D721Med (cell line): Measurements from ENCODE around the gene DEAF1.

Source experiments
- DNase-seq: peaks from one replicate; pipeline ENCODE4 v3.0.0; 2011; ENCODE audit warnings: low spot score; ENCODE audit not compliant: insufficient read length
- FAIRE-seq: peaks from 2 replicates; lab custom pipeline; 2011; peaks lifted over from hg19 to GRCh38; lab: Jason Lieb, UNC
- CTCF ChIP-seq: IDR thresholded peaks from 2 replicates; pipeline ENCODE4 v1.5.1; 2012; ENCODE audit warnings: mild to moderate bottlenecking, control low read depth; ENCODE audit not compliant: insufficient read depth; ENCODE audit errors: missing control alignments

The DEAF1 gene

GRCh38 chr11:619628-620050, 75.4 kb downstream of the DEAF1 start:
- FAIRE-seq (no peak), DNase-seq (no peak)
- TF ChIP-seq CTCF: no peak

GRCh38 chr11:618856-619627, 76.0 kb downstream of the DEAF1 start:
- FAIRE-seq (no peak), DNase-seq (no peak)
- TF ChIP-seq CTCF: no peak

DNA sequence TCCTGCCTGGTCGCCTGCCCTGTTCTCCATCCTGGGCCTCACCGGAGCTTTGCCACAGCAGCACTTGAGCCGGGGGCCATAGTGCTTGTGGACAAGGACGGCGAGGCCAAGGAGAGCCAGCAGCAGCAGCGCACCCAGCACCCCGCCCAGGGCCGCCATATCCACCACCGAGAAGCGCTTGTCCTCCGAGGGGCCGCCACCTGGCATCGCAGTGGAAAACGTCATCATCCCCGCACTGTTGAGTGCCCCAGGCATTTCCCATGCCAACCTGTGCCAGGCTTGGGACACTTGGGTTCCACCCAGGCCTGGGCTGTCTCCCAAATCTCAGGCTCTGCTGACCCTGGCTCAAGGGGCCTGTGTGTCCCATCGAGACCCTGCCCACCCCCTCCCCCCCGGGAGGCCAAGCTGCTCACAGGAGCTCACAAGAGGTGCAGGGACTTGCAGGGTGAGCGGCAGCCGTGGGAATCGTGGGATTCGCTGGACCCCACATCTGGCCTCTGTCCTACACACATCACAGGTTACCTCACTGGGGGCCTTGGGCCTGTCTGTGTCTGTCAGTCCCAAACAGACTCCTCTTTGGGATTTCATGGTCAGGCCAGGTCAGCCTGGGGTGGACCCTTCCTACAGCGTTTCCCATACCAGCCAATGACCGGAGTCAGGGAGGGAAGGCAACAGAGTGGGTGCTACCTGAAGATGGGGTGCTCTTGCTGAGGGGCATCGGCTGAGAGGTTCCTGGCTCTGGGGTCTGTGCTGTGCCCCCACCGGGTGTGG, 76.9 kb downstream of the DEAF1 start:
- no peak for DNase-seq
- no peak for FAIRE-seq

GRCh38 chr11:617199-617911, 77.7 kb downstream of the DEAF1 start:
- TF ChIP-seq CTCF: no peak
- FAIRE-seq: no peak
- no peak for DNase-seq

More for the DNA sequence above, 76.9 kb downstream of the DEAF1 start:
- no peak for TF ChIP-seq CTCF

- DNase-seq (no peak), FAIRE-seq (no peak)
- TF ChIP-seq CTCF: no peak
Observed at GRCh38 chr11:616320-617198, 78.5 kb downstream of the DEAF1 start.

DNA sequence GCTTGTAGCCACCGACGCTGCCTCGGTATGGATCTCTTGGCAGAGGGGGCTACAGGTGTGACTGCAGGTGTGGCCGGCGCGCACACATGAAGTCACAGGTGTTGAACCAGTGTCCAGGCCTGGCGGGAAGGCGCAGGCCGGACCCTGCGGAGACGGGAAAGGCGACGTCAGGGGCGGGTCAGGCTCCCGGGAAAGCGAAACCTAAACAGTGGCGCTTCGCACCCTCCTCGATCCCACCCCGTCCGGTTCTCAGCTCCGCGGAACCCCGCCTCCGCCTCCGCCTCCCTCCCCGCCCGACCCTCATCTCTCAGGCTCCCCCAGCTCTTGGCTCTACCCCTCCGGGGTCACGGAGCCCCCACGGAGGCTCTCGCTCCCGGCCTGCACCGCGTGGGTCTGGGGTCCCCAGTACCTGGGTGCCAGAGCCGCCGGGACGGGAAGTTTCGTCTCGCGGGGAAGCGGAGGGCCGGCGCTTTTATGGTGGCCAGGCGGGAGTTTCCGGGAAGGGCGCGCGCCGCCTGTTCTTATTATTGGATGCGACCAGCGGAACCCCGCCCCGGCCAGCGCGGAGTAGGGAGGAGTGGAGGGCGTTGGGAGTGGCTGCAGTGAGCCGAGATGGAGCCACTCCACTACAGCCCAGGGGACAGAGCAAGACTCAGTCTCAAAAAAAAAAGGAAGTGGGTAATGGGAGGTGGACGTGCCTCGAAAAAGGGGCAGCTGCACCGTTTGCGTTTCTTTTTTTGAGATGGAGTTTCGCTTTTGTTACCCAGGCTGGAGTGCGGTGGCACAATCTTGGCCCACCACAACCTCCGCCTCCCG, 79.3 kb downstream of the DEAF1 start, which contains the start of gene IRF7:
TSS of gene IRF7 (minus strand) at position 447 of the 816 bp plus-strand sequence. CDS start 586 bp downstream, outside the sequence.
- DNase-seq: no peak
- TF ChIP-seq CTCF: no peak
- no peak for FAIRE-seq
